Measurements from ENCODE around the gene HS6ST2.

Gene HS6ST2

GRCh38 chrX:132842460-132843238 is 115.8 kb downstream of the HS6ST2 start:
- no peak for DNase-seq

- DNase-seq = no peak
These were observed 120.5 kb downstream of the HS6ST2 start for GRCh38 chrX:132837967-132838366.

DNA sequence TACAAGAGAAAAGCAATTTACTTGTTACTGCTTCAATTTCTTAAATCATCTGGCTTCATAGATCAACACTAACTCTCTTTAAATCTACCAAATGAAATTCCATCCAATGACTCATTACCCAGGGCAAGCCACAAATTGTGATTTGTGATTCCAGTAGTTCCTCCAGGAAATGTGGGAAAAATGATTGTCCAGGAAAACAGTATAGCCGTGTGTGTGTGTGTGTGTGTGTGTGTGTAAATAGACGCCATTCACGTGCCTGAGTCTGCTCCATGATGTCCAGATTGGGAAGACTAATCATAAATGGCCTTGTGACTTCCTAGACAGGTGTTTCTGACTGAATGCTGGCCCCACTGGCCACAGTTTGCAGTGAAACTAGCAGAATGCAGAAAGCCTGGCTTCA is 121.3 kb downstream of the HS6ST2 start:
- DNase-seq = no peak

GRCh38 chrX:132836471-132836870 is 122.0 kb downstream of the HS6ST2 start:
- DNase-seq = no peak

DNA sequence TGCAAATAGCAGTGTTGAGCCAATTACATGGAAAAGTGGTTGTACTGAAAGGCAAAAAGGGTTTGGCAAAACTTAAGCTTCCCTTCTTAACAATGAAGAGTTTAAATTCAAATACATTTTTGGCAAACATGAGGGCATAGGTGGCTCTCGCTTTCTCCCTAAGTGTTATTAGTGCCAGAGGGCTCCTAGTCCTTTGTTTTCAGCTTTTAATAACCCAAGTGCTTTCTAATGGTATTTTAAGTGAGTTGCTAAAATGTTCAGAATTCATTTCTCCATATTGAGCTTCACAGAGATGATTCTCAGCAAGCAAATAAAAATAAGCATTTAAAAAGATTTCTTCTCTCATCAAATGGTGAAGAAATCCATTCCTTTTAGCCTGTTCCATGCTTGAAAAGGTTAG is 123.7 kb downstream of the HS6ST2 start:
- no peak for DNase-seq

GRCh38 chrX:132834109-132834508 is 124.3 kb downstream of the HS6ST2 start:
- no peak for DNase-seq

- no peak for DNase-seq
These were observed 125.1 kb downstream of the HS6ST2 start for GRCh38 chrX:132833373-132833772.

GRCh38 chrX:132831336-132831973 is 127.0 kb downstream of the HS6ST2 start:
- no peak for DNase-seq

- no peak for DNase-seq
These were observed 135.8 kb downstream of the HS6ST2 start for GRCh38 chrX:132822634-132823012.

DNA sequence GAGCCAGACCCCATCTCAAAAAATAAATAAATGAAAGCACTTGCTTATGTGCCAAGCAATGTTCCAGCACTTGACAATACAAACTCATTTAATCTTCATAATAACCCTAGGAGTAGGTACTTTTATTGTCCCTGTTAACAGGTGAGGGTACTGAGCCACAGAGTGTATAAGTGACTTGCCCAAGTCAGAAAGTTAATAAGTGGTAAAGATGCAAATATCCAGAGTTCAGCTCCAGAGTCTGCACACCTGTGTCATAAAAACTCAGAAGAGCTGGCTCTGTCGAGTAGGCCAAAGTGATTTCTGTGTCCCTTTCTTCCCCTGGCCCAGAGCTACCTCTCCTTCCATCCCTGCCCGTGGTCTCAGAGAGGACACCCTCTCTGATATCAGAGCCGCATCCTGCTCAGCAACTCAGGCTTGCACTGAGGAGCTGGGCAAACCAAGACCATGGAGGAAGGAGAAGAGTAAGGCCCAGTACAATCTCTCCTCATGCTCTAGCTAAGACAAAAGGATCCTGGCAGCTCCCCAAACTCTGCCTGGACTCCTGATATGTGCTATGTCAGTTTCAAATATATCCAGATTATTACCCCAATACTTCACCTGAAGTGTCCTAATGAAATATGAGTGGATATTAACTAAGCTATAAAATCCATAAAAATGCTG is 136.3 kb downstream of the HS6ST2 start:
- DNase-seq = no peak

DNA sequence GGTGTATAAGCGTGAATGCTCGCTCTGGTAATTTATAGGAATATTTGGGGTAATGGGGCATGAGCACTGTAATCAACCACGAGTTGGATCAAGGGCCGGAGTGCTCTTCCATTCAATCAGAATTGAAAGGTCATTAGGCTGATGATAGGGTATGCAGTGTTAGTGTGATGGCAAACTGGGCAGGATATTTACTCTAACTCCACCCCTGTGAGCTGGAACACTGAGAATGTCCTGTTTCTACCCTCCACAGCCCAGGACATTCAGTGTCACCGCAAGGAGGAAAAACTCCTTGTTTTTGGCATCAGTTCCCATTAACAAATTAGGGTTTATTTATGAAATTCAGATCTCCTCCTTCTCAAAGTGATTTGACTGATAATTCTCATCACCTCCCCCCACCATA is 137.8 kb downstream of the HS6ST2 start:
- DNase-seq = no peak

DNA sequence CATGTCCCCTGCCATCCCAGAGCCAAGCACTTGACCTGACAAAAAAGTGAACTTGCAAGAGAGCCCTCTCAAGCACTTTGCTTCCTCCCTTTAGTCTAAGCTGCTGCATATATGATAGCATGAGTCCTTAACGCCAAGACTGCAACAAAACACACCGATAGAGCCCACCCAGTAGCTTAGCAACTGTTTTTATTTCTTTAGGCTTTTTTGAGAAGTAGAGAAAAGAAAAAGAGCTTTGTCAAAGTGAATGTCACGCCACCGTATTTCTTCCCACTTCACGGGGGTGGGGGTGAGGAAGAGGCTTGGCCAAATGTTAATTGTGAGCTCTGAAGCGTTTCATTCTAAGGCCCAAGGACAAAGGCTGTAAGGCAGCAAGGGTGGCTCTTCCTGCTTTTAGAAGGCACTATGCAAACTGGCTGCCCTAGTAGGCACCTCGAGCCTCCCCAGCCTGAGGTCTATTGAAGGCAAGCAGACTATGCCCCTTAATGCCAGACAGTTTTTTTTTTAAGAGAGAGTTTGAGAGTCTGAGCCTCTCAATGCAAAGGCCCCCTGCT is 138.6 kb downstream of the HS6ST2 start:
- no peak for DNase-seq

GRCh38 chrX:132818638-132819037 is 139.8 kb downstream of the HS6ST2 start:
- no peak for DNase-seq

GRCh38 chrX:132815643-132816042 is 142.8 kb downstream of the HS6ST2 start:
- no peak for DNase-seq

GRCh38 chrX:132810964-132811712 is 147.3 kb downstream of the HS6ST2 start:
- DNase-seq = no peak

- DNase-seq = no peak
These were observed 147.9 kb downstream of the HS6ST2 start for GRCh38 chrX:132810488-132810887.

GRCh38 chrX:132809581-132809980 is 148.8 kb downstream of the HS6ST2 start:
- DNase-seq = no peak

- no peak for DNase-seq
These were observed 150.9 kb downstream of the HS6ST2 start for GRCh38 chrX:132807411-132808030.

GRCh38 chrX:132802033-132802432 is 156.4 kb downstream of the HS6ST2 start:
- DNase-seq = no peak

- DNase-seq = no peak
These were observed 163.2 kb downstream of the HS6ST2 start for GRCh38 chrX:132795181-132795580.

- DNase-seq = no peak
These were observed 166.7 kb downstream of the HS6ST2 start for GRCh38 chrX:132791714-132792113.

GRCh38 chrX:132790329-132790728 is 168.1 kb downstream of the HS6ST2 start:
- DNase-seq = no peak

DNA sequence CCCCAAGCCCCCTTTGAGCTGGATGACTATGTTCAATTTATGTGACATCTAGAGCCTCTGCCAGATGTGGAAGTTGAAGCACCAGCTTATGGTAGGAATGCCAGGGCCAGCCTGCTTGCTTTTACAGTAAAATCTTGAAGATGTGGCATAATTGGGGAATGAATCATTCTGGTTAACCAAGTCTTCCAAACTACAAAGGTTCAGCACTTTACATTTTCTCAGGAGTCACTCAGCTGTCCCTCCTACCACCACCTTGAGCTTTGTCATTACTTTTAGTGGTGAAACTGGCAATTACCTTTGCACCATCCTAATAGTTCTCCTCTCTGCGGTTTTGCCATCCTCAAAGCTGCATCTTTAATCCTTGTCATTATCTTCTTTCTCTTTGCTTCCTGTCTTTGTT is 172.2 kb downstream of the HS6ST2 start:
- DNase-seq = no peak

Data from activated T-cell treated with anti-CD3 and anti-CD28 coated beads, Interleukin-2, amount 50 U/mL, for 1 hour (primary cell).